Smooth muscle cell of the coronary artery (primary cell): ENCODE measurements around the gene STUB1. TPM values are rescaled to one million over a fixed set of nuclear protein-coding genes. Genes with fewer than 3 reads are reported as not detected.

Experiments
- total RNA-seq: library from RNA; depleted of rRNA; stranded (reverse); fragments of >200 nt; gene quantifications from 2 replicates; pipeline ENCODE4 v1.2.3, GENCODE V29; 2014; ENCODE audit warnings: low replicate concordance

STUB1 gene
- total RNA-seq = 152 and 251 TPM in 2 replicates

DNA sequence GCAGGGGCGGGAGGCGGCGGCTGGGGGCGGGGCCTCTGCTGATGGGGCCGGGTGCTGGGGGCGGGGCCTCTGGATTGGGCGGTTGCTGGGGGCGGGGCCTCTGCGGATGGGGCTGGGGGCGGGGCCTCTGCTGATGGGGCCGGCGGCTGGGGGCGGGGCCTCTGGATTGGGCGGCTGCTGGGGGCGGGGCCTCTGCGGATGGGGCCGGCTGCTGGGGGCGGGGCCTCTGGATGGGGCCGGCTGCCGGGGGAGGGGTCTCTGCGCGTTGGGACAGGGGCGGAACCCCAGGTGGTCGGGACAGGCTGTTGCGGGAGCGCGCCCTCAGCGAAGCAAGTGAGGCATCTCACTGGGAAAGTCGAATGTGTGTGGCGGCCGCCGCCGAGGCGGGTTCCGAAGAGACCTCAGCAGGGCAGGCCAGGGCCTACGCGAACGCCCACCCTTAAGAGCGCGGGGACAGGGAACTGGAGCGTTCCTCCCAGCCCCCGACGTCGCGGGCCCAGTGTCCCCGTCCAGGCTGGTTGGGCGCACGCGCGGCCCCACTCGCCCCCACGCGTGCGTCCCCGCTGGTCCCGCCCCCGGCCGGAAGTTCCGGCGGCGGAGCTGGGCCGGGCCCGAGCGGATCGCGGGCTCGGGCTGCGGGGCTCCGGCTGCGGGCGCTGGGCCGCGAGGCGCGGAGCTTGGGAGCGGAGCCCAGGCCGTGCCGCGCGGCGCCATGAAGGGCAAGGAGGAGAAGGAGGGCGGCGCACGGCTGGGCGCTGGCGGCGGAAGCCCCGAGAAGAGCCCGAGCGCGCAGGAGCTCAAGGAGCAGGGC is at the start of gene STUB1:
TSS of gene STUB1 (plus strand) at position 597 of the 811 bp plus-strand sequence. CDS start at position 713, 116 bp downstream.

DNA sequence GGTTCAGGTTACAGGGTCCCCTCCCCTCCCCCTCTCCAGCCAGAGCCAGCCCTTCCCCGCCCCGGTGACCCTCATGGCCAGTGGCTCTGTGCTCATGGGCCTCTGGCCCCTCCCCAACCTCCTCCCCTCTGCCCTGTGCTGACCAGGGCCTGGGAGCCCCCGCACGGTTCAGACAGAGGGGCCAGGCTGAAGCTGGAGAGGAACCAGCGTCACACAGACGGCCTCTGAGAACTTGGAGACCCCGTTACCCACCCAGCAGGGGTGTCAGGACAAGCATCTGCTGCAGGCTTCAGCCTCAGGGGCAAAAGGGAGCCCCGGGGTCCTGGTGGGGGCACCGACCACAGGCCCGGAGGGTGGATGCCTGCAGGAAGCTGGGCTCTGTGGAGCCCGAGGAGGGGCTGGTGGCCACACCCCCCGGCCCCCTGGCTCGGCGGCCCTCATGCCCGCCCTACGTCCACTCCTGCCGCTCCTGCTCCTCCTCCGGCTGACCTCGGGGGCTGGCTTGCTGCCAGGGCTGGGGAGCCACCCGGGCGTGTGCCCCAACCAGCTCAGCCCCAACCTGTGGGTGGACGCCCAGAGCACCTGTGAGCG is 49.3 kb upstream of the STUB1 start, which contains the start of gene WFIKKN1:
TSS of gene WFIKKN1 (plus strand) at position 171 of the 591 bp plus-strand sequence. CDS start at position 440, 269 bp downstream.

DNA sequence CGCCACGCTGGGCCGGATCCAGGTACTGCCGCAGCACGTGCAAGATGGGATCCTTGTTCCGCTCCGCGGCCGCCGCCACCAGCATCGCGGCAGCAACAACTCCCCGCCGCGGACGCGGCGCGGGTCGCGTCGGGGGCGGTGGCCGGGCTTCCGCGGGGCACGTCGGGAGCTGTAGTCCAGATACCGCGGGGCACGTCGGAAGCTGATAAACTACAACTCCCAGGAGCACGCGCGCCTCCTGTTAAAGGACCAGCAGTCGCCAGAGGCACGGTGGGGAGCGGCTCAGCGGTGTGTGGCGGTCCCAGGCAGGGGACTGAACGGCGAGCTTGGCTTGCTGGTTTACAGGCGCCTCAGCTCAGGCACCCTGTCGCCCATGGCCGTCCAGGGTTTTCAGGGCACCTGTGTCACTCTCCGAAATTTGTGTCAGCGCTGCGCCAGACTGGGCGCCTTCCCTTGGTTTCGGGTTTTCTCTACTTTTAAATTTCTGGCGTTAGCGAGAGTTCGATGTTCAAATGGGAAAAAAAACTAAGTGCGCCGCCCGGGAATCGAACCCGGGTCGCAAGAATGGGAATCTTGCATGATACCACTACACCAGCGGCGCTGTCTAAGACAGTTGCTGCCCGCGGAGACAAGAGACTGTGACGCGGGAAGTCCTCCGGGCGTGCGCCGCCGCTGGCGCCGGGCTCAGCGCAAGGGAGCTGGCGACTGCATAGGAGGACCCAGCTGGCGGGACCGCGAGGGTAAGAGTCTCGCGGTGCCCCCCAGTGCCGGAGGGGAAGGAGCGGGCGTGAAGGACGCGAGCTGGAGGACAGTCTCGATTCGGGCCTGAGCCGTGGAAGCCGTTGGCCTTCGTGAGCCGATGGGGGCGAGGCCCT is 43.8 kb upstream of the STUB1 start, which contains the start of gene METTL26:
TSS of gene METTL26 (minus strand) at position 100 of the 875 bp plus-strand sequence. CDS start at position 85, 15 bp downstream.

DNA sequence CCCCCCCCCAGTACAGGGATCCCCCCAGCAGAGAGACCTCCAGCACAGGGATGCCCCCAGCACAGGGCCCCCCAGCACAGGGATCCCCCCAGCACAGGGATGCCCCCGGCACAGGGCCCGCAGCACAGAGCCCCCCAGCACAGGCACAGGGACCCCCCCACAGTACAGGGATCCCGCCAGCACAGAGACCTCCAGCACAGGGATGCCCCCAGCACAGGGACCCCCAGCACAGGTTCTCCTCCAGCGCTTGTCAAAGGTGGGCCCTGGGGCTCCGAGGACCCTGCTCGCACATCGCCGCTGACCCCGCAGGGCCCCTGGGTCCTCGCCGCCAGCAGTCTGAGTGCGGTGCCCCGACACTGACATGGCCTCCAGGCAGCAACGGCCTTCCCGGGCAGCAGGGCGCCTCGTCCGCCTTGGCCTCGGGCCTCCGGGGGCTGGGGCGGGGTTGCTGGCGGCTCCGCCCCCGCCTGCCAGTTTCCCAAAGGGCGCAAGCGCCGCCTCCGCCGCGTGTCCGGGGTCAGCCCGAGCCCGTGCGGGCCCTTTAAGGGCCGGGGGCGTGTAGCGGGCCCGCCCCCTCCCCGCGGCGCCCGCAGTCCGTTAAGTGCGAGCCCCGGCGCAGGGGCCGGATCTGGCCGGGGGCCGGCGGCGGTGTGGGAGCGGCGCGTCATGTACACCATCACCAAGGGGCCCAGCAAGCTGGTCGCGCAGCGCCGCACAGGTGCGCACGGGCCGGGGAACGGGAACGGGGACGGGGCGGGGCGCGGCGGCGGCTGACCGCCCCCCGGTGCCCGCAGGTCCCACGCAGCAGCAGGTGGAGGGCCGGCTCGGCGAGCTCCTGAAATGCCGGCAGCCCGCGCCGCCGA is 38.7 kb upstream of the STUB1 start, which contains the start of gene MCRIP2:
TSS of gene MCRIP2 (plus strand) at position 503 of the 863 bp plus-strand sequence. CDS start at position 667, 164 bp downstream.

DNA sequence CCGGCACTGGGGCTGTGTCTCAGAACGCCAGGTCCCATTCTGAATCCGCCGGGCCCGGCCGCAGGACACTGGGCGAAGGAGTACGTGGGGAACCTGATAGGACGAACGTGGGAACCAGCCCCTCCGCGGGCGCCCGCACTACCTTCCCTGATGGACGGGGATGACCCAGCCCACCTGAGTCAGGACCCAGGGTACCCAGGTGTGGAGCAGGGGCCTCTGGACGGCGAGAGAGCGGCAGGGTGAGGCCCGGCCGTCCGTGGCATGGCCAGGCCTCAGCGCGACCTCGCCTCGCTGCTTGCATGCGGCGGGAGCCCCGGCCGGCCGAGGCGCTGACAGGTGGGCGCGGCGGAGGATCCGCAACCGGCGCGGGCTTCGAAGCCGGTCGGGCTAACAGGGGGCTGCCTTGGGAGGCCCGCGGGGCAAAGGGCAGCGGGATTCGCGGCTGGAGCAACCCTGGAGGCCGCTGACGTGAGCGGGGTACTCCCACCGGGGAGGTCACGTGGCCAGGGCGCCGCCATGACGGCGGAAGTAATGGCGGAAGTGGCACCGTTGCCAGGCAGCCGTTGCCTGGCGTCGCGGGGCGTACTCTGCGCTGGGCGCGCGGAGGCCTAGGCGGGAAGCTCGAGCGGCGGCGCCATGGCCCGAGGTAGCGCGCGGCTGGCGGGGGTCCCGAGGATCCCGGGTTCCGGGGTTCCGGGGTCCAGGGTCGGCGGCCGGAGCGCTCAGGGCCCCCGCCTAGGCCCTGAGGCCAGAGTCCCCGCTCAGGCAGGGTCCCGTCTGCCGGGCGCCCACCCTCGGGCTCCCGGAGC is 31.2 kb upstream of the STUB1 start, which contains the start of gene WDR90:
TSS of gene WDR90 (plus strand) at position 585 of the 809 bp plus-strand sequence. CDS start at position 637, 52 bp downstream.

DNA sequence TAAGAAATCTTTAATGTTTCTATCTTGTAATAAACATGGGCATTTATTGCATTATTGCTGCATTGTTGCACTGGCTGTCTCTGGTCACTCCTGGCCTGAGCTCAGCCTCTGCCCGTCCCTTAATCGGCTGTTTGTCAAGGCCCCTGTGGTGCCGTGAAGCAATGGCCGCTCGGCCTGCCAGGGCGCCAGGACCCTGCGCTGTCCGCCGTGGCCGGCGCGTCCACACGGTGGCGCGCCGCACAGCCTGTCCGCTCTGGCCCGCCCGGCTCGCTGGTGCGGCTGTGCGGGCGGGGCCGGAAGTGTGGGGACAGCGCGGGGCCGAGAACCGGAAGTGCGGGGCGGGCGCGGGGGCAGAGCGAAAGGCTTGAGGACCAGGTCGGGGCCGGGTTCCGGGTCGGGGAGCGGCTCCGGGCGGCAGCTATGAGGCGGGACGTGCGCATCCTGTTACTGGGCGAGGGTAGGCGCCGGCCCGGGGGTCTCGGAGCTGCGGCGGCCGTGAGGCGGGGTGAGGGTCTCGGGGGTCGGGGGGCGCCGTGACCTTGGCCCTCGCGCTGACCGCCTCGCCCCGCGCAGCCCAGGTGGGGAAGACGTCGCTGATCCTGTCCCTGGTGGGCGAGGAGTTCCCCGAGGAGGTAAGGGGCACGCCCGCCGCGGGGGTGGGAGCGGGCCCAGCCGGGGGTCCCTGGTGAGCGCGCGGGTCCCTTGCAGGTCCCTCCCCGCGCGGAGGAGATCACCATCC is 12.3 kb upstream of the STUB1 start, which contains the start of gene RHOT2:
TSS of gene RHOT2 (plus strand) at position 353 of the 739 bp plus-strand sequence. CDS start at position 421, 68 bp downstream.

DNA sequence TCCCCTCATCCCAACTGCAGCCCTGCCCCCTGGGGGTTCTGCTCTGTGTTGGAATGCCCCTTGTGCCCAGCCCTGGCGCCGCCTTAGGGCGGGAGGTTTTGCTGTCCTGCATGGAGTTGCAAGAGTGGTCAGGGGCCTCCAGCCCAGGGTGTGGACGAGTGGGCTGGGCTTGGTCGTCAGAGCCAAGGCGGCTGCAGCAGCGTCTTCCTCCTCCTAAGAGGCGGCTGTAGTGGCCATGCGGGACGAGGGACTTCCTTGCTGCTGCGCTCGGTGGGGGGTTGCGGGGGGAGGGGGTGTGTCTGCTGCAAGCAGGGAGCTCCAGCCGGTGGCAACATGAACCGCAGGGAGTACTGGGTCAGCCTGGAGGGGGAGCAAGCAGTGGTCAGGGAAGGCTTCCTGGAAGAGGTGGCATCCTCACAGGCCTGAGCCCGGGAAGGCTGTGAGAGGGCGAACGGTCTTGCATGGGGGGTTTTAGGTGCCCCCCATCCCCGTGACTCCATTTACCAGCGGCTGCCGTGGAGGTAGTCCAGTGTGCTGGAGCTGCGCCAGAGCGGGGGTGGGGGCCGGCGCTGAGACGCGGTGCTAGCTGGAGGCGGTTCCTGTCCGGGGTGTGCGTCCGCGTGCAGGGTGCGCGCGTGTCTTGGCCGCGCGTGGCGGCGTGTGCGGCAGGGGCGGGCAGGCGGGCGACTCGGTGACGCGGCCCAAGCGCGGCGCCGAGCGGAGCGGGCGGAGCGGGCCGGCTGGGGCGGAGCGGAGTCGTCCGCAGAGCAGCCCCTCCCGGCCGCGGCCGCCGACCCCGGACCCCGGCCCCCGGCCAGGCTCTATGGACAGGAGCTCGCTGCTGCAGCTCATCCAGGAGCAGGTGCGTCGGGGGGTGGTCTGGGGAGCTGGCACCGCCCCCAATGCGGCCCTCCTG is 5.0 kb upstream of the STUB1 start, which contains the start of gene RHBDL1:
TSS of gene RHBDL1 (plus strand) at position 704 of the 916 bp plus-strand sequence. CDS start at position 824, 120 bp downstream.

DNA sequence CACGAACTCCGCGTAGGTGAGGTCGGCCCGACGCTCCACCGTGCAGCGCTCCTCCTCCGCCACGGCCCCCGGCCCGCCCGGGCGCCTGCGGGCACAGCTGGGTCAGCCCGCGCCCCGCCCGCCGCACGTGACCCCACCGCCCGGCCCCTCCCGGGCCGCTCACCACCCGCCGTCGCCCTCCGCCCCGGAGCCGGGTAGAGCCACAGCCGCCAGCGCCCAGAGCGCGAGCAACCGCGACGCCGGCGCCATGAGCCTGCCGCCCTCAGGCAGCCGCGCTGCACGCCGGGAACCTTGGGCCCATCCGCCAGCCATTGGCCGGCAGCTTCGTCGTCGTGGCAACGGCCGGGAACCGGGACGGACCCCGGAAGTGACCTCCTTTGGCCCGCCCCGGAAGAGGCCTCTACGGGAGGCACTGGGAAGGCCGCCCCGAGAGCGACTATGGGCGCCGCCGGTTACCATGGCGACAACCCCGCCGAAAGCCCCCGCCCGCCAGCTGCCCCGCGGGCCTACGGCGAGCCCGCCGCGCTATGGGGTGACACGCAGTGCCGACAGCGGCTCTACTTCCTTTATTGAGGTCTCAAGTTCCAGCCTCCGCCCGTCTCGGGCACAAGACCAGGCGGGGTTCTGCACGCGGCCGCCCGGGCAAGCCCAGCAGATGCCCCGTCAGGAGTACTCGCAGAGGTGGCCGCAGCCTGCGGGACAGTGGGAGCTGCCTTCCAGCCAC is 4.0 kb downstream of the STUB1 start, which contains the start of gene JMJD8:
TSS of gene JMJD8 (minus strand) at position 264 of the 724 bp plus-strand sequence. CDS start at position 249, 15 bp downstream.

DNA sequence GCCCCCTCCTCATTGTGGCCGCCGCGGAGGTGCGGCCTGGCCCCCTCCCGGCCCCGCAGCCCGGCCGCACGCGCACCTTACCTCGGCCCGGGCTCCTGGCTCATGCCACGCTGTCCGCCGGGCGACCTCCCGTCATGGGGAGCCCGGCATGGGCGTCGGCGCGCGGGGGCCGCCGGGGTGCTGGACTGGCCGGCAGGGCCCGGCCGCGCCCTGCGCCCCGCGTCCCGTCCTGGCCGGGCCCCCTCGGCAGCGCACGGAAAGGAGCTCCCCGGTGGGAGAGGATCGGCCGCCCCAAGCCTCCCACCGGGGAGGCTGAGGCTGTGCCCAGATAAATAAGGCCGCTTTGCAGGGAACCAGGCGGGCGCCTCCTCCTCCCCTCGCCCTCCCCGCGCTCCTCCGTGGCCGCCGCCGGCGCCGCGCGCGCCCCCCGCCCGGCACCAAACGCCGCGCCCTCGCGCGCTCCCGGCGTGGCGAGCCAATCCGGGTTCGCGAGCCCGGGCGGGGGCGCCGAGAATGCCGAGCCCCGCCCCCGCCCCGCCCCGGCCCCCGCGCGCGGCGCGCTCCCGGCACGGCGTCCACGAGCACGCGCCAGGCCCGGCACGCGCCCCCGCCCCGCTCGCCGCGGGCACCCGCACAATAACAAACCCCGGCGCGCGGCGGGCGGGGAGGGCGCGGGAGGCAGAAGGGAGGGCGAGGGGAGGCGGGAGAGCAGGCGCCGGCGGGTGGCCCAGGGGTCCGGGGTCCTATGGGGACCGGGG is 25.4 kb downstream of the STUB1 start, which contains the start of gene FBXL16:
TSS of gene FBXL16 (minus strand) at position 371 of the 758 bp plus-strand sequence. CDS start 8,396 bp downstream, outside the sequence.

DNA sequence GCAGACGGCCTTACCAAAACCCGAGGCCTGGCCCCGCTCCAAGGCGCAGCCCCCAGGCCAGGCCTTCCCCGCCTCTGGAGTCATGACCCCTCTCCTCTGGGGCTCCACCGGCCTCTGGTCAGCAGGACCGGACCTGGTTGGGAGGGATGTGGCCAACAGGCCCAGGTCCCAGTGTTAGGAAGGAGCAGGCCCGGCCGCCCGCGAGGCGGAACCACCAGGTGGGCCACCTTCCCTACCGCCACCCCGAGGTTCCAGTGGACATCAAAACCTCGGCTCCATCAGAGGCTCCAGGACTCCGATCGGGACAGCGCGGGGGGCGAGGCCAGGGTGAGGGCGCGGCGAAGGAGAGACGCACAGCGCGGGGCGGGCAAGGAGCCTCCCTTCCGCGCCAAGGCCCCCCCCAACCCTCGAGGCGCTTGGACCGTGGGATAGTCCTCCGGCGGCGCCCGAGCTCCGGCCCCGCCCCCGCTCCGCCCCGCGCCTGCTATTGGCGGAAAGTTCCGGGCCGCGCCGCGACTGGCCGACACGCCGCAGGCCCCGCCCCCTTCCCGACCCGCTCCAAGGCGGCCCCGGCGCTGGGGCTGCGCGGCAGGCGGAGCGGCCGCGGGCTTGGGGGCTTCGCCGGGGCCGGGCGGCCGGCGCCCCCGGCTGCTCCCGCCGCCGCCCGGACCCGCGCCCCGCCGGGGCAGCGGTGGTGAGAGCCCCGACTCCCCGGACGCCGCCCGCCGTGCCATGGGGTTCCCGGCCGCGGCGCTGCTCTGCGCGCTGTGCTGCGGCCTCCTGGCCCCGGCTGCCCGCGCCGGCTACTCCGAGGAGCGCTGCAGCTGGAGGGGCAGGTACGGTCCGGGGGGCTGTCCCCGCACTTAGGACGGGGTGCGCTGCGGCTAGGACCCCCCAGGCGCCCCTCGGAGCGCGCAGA is 34.6 kb downstream of the STUB1 start, which contains the start of gene METRN:
TSS of gene METRN (plus strand) at position 561 of the 919 bp plus-strand sequence. CDS start at position 733, 172 bp downstream.

DNA sequence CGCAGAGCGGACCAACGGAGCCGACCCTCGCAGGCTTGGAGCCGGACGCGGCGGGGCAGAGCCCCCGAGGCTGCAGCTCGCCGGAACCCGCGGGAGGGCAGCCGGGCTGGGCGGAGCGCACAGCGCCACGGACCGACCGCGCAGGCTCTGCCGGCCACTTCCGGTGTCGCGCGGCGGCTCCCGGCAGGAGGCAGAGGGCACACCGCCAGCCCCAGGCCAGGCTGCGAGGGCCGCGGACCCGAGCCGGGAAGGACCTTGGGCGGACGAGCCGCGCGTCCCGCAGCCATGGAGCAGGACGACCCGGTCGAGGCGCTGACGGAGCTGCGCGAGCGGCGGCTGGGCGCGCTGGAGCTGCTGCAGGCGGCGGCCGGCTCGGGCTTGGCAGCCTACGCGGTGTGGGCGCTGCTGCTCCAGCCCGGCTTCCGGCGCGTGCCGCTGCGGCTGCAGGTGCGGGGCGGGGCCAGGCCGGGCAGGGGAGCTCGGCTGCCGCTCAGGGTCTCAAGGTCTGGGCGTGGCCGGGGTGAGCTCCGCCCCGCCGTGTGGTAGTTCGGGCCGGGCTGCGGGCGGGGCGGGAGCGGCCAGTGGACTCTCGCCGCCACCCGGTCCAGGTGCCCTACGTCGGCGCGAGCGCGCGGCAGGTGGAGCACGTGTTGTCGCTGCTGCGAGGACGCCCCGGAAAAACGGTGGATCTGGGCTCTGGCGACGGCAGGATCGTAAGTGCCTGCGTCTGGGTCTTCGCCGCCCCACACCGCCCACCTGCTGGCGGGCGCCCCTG is 41.0 kb downstream of the STUB1 start, which contains the start of gene ANTKMT:
TSS of gene ANTKMT (plus strand) at position 157 of the 775 bp plus-strand sequence. CDS start at position 286, 129 bp downstream.

DNA sequence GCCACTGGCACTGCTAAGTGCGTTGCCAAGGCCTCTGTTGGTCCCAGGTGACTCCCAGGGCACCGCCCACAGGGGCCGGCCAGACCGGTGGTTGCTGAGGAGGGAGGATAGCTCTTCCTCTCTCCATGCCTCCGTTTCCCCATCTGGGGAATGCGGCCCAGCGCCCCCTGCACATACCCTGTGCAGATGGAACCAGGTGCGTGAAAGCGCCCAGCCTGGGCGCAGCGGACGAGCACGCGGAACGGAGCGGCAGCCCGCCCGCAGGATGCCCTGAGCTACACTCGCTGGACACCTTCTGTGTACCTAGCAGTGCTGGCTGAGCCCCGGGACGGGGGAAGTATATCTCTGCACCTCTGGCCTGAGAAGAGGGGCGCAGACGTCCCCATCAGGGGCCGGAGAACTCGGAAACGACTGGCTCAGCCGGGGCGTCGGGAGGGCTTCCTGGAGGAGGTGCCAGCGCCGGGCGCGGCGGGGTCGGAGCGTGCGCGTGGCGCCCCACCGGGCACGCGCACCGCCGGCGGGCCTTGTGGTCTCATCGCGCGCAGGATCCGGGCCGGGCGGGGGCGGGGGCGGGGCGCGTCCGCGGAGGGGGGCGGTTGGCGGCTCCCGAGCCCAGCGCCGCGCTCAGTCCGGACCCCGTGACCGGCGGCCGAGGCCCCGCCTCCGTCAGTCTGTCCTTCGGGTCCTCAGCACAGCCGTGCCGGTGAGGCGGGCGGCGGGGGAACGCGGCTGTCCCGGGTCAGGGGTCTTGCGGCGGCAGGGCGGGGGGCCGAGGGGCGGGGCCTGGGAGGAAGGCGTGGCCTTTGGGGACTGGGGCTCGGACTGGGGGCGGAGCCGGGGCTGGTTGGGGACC is 46.5 kb downstream of the STUB1 start, which contains the start of the genes CCDC78 and HAGHL:
TSS of gene CCDC78 (minus strand) at position 6 of the 853 bp plus-strand sequence. CDS start 76 bp downstream, outside the sequence.
TSS of gene HAGHL (plus strand) at position 669 of the 853 bp plus-strand sequence. CDS start 404 bp downstream, outside the sequence.

